Vagina (tissue), 2 donors: ENCODE measurements around the gene SSTR1. TPM values are rescaled to one million over a fixed set of nuclear protein-coding genes. Genes with fewer than 3 reads are reported as not detected.

Experiments used
- DNase-seq, 2 donors: peaks; one replicate each; pipeline ENCODE4 v3.0.0-alpha.2; 2017; ENCODE audit errors: extremely low spot score in 2 of 2
- H3K27ac ChIP-seq: fragments of 200-600 bp; sonication (generic); one replicate; pipeline ENCODE4 v1.5.1; 2019
- H3K27me3 ChIP-seq: fragments of 200-600 bp; sonication (generic); one replicate; pipeline ENCODE4 v1.5.1; 2019
- H3K36me3 ChIP-seq, 2 donors: fragments of 200-600 bp; sonication (generic); one replicate each; pipeline ENCODE4 v1.5.1; 2017 to 2019
- H3K4me1 ChIP-seq: fragments of 200-600 bp; sonication (generic); one replicate; pipeline ENCODE4 v1.5.1; 2019
- H3K4me3 ChIP-seq, 2 donors: fragments of 200-600 bp; sonication (generic); 1 replicate in 1 of 2; 2 replicates in 1 of 2; pipeline ENCODE4 v1.5.1; 2016 to 2019
- H3K9me3 ChIP-seq: fragments of 200-600 bp; sonication (generic); one replicate; pipeline ENCODE4 v1.5.1; 2019
- POLR2A ChIP-seq, 2 donors: fragments of 450-650 bp; IDR thresholded peaks; one replicate each; pipeline ENCODE4 v1.6.1; 2017; ENCODE audit warnings: antibody characterized with exemption in 2 of 2, mild to moderate bottlenecking in 2 of 2, moderate library complexity in 2 of 2
- POLR2AphosphoS5 ChIP-seq, 2 donors: sonication (generic); formaldehyde crosslinking; IDR thresholded peaks; one replicate each; pipeline ENCODE4 v1.9.0; 2017; ENCODE audit warnings: antibody characterized with exemption in 2 of 2, mild to moderate bottlenecking in 2 of 2, low read depth in 1 of 2; ENCODE audit not compliant: insufficient read depth in 1 of 2
- intact Hi-C: fragments of 100-400 bp; cut with DNase I; formaldehyde crosslinking; loops from one replicate; pipeline ENCODE4 v1.15.1; 2023
- total RNA-seq: library from RNA; depleted of rRNA; stranded (reverse); fragments of >200 nt; gene quantifications from one replicate; pipeline ENCODE4 v1.2.3, GENCODE V29; 2016
- TF ChIP-seq, protein P1 (sequence below), 3 experiments: fragments of 450-650 bp in 2 of 3; fragments of 200-600 bp in 1 of 3; sonication (generic) in 1 of 3; IDR thresholded peaks; one replicate each; pipeline ENCODE4 v1.5.1; 2017 to 2019; ENCODE audit warnings: antibody characterized with exemption in 3 of 3, mild to moderate bottlenecking in 2 of 3, moderate library complexity in 2 of 3

The SSTR1 gene, protein sequence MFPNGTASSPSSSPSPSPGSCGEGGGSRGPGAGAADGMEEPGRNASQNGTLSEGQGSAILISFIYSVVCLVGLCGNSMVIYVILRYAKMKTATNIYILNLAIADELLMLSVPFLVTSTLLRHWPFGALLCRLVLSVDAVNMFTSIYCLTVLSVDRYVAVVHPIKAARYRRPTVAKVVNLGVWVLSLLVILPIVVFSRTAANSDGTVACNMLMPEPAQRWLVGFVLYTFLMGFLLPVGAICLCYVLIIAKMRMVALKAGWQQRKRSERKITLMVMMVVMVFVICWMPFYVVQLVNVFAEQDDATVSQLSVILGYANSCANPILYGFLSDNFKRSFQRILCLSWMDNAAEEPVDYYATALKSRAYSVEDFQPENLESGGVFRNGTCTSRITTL
- total RNA-seq = 1.2 TPM

DNA sequence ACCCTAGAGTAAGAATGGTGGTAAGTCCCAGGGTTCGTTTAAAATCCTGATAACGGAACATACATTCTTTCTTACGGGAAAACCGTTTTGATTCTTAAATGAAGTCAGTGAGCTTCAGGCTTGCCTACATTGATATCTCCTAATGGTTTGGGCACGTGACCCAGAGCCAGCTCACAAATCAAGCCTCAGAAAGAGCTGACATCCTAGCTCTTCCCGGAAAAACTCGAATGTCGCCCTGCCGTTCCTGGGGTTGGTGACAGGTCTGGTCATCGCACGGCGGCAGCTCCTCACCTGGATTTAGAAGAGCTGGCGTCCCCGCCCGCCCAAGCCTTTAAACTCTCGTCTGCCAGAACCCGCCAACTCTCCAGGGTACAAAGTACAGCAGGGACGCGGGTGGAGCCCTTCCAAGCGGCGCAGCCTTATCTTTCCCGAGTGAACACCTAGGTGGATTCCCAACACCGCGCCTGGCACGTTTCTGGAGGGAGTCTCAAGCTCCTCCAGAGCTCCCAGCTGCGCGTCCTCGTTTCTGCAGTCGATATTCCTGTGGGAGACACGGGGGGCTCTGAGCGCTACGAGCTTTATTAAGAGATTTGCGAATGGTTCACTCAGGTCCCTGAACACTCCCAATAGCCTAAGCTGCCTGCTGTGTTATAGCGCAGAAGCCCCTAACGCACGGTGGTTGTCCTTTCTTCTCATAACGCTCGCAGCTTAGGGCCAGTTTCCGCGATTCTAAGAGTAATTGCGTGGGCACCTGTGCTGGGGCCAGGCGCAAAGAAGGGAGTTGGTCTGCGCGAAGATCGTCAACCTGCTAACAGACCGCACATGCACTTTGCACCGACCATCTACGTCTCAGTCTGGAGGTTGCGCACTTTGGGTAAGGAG is at the start of gene SSTR1:
TSS of gene SSTR1 (plus strand) at position 169 of the 882 bp plus-strand sequence. CDS start 1,486 bp downstream, outside the sequence.
- DNase-seq = no peak
- Histone ChIP-seq H3K4me1 (peaks cover 34% of the 10 kb centered on the region), H3K27me3 (no peaks in the 10 kb centered on the region), H3K9me3 (no peaks in the 10 kb centered on the region), H3K36me3 (no peaks in the 10 kb centered on the region), H3K4me3 (peak within 1 kb of the TSS; percentile 31 to 32), H3K27ac (no peak within 1 kb of the TSS)
- intact Hi-C loops = no loop called here
- TF ChIP-seq POLR2AphosphoS5 (IDR thresholded peaks at IDR 0.05; ENCODE audit: insufficient read depth in 1 of 2, low read depth in 1 of 2) (no peak), POLR2A (IDR thresholded peaks at IDR 0.05) (no peak)
- TF ChIP-seq, protein P1, sequence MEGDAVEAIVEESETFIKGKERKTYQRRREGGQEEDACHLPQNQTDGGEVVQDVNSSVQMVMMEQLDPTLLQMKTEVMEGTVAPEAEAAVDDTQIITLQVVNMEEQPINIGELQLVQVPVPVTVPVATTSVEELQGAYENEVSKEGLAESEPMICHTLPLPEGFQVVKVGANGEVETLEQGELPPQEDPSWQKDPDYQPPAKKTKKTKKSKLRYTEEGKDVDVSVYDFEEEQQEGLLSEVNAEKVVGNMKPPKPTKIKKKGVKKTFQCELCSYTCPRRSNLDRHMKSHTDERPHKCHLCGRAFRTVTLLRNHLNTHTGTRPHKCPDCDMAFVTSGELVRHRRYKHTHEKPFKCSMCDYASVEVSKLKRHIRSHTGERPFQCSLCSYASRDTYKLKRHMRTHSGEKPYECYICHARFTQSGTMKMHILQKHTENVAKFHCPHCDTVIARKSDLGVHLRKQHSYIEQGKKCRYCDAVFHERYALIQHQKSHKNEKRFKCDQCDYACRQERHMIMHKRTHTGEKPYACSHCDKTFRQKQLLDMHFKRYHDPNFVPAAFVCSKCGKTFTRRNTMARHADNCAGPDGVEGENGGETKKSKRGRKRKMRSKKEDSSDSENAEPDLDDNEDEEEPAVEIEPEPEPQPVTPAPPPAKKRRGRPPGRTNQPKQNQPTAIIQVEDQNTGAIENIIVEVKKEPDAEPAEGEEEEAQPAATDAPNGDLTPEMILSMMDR (IDR thresholded peaks at IDR 0.05) = no peak

DNA sequence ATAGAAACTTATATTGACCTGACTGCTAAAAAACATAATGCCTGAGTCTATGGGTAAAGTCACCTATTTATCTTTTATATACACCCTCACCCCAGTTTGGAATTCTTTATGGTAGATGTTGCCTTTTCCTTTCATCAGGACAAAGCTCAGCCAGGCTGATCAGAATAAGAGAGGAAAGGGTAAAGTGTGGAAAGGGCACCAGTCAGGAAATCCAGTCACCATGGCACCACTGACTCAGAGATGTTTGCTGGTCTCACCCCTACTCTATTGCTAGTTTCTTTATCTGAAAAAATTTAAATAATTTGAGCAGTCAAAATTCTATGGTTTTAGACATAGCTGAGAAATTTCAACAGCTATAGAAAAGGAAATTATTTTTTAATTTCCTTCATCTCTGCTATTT is 49.2 kb upstream of the SSTR1 start:
- Histone ChIP-seq H3K9me3 (no peaks in the 10 kb centered on the region), H3K27ac (no peak overlapping the region), H3K4me1 (no peaks in the 10 kb centered on the region), H3K36me3 (no peaks in the 10 kb centered on the region), H3K27me3 (no peaks in the 10 kb centered on the region), H3K4me3 (no peak overlapping the region)
- no peak for TF ChIP-seq POLR2A (IDR thresholded peaks at IDR 0.05)
- TF ChIP-seq POLR2AphosphoS5 (IDR thresholded peaks at IDR 0.05; ENCODE audit: insufficient read depth in 1 of 2, low read depth in 1 of 2) = no peak
- TF ChIP-seq, protein P1 (IDR thresholded peaks at IDR 0.05) = no peak
- intact Hi-C loops = no loop called here
- DNase-seq = no peak

DNA sequence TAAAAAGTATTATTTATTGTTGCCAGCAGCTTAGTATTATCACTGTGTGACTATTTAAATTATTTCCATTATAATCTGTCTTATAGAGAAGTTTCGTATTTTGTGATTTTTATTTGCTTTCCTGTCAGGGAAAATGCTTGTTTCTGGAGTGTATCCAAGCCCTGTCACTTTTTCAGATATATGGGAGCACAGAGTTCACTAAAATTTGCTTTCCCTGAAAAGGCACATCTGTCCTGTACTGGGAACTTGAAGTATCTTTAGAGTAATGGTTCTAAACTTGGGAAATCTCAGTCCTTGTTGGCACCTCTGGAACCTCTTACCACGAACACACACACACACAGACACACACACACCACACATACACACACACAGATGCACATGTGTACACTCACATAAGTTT is 39.3 kb upstream of the SSTR1 start:
- no peaks in the 10 kb centered on the region for H3K4me1 ChIP-seq
- H3K9me3 ChIP-seq = no peaks in the 10 kb centered on the region
- DNase-seq = no peak
- no peak for TF ChIP-seq POLR2AphosphoS5 (IDR thresholded peaks at IDR 0.05; ENCODE audit: insufficient read depth in 1 of 2, low read depth in 1 of 2)
- TF ChIP-seq, protein P1 (IDR thresholded peaks at IDR 0.05) = no peak
- no peak for TF ChIP-seq POLR2A (IDR thresholded peaks at IDR 0.05)
- H3K4me3 ChIP-seq = no peak overlapping the region
- no peak overlapping the region for H3K27ac ChIP-seq
- intact Hi-C loops = no loop called here
- no peaks in the 10 kb centered on the region for H3K27me3 ChIP-seq
- H3K36me3 ChIP-seq = no peaks in the 10 kb centered on the region

DNA sequence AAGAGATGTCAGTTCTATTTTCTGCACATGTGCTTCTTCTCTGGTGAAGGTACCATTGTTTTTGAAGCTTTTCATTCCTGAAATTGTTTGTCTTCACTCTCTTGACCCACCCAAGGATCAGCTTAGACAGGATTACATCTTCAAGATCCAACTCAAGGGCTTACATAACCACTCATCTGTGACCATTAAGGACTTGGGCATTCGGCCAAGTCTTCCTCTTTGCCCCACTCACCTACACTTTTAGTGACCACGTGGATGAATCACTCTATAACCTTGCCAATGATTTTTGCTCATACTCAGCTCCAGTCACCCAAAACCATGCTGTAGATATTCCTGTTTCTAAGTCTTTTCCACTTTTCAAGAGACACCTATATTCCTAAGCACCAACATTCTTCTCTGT is 36.5 kb upstream of the SSTR1 start:
- Histone ChIP-seq H3K27me3 (no peaks in the 10 kb centered on the region), H3K4me1 (no peaks in the 10 kb centered on the region), H3K36me3 (no peaks in the 10 kb centered on the region), H3K27ac (no peak overlapping the region), H3K4me3 (no peak overlapping the region), H3K9me3 (no peaks in the 10 kb centered on the region)
- intact Hi-C loops = no loop called here
- no peak for DNase-seq
- TF ChIP-seq, protein P1 (IDR thresholded peaks at IDR 0.05) = no peak
